SHP77 treated with DMSO at 0.1 percent for 48 hours (cell line): ENCODE measurements around the gene KCNT1.

Experiments used
- DNase-seq: peaks from one replicate; lab custom pipeline; 2025; lab: John Stamatoyannopoulos, UW

KCNT1 gene

DNA sequence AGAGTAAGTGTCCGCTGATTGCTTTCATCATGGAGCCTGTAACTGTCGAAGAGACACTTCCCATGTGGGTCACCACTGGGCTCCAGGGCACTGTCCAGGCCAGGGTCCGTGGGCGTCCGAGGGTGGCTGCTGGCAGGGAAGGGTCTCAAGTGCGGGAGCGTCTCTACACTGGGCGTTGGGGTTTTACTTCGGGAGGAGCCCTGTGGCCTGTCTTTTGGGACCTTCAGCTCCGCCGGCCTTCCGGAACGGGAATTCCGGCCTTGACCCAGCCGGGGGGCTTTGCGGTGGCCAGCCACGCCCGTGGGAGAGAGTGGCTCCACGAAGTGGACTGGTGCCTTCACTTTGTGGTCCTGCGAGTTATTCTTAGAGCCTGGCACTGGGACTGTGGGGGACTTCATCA, 119.1 kb downstream of the KCNT1 start:
- no peak for DNase-seq

DNA sequence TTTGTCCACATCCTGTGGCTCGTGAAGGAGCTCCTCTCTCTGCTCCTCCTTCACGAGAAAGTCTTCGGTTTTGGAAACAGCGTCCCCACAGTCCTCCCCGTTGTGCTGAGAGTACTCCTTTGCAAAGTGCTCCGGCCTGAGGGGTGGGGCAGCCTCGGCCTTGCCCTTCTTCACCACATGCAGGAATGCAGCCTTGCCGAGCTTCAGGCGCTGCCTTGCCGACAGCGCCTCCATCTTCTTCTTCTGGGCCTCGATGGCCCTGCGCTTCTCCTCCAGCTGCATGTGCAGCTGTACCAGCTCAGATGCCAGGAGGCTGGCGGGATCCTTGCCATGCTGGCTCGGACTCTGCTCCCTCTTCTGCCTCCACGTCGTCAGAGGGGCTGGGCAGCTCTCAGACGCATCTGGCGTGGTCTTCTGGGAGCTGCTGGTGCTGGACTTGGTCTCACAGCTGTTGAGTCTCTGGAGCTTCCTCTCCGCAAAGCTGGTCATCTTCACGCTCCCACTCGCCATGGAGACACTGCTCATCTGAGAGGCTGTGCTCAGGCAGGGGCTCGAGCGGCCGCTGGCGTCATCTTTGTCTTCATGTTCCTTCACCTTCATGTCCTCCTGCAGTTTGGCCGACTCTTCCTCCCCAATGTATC, 119.9 kb downstream of the KCNT1 start:
- no peak for DNase-seq

GRCh38 chr9:135822374-135822755, 120.4 kb downstream of the KCNT1 start:
- no peak for DNase-seq

DNA sequence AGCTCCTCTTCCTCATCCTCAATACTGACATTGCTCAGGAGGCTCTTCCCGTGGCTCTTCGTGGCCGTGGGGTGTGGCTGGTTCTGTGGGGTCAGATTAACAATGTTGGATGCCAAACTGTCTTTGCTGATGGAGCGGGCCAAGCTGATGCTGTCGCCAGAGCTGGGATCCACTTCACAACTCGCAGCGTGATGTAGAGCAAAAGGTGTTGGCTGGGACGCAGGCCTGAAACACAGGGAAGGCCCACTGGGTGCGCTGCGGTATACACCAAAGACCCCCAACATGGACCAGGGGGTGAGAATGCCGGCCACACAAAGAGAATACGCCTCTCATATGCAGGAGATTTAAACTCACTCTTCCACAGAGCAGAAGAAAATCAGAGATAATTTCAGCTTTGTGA, 121.1 kb downstream of the KCNT1 start:
- DNase-seq: no peak

- DNase-seq: no peak
These were observed 123.6 kb downstream of the KCNT1 start for GRCh38 chr9:135825435-135826187.

GRCh38 chr9:135826188-135826545, 124.2 kb downstream of the KCNT1 start:
- DNase-seq: no peak

- no peak for DNase-seq
These were observed 125.3 kb downstream of the KCNT1 start for GRCh38 chr9:135827301-135827700.

DNA sequence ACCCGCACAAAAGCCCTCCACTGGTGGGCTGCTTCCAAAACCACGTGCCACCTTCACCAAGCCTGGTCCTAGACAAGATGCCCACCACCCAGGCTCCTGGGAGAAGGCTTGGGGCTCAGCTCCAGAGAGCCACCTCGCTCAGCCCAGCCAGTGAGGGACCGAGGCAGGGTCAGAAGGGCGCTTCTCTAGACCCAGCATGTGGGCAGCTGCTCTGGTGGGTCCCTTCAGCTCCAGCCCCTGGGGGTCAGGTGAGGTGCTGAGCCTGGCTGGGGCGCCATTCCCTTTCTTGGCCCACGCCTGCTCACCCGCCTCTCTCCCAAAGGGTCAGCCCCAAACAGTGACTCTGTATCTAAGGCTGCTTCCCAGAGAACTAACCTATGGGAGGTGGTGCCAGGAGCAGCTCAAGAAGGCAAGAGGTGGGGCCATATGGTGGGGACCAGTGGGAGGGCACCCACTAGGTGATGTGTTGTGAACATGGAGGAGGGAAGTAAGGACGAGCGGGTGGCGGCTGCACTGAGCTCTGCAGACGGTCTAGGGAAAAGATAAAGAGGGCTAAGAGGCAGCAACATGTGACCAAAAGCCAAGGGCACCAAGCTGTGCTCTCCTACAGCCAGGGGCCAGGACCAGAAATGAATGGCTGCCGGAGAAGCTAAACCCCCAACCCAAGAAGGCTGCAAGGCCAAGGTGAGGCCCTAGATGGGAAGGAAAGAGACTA, 126.0 kb downstream of the KCNT1 start:
- DNase-seq: no peak

GRCh38 chr9:135828656-135829055, 126.7 kb downstream of the KCNT1 start:
- no peak for DNase-seq

- no peak for DNase-seq
These were observed 128.5 kb downstream of the KCNT1 start for GRCh38 chr9:135830496-135830895.

DNA sequence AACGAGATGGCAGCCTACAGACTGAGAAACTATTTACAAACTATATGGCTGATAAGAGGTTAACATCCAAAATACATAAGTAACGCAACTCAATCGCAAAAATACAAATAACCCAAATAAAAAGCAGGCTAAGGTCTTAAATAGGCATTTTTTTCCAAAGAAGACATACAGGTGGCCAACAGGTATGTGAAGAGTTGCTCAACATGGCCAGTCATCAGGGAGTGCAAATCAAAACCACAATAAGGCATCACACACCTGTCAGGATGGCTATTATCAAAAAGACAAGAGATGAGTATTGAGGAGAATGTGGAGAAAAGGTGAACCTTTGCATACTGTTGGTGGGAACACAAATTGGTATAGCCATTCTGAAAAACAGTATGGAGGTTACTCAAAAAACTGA, 131.9 kb downstream of the KCNT1 start:
- DNase-seq: no peak

GRCh38 chr9:135835131-135835530, 133.1 kb downstream of the KCNT1 start:
- DNase-seq: no peak

DNA sequence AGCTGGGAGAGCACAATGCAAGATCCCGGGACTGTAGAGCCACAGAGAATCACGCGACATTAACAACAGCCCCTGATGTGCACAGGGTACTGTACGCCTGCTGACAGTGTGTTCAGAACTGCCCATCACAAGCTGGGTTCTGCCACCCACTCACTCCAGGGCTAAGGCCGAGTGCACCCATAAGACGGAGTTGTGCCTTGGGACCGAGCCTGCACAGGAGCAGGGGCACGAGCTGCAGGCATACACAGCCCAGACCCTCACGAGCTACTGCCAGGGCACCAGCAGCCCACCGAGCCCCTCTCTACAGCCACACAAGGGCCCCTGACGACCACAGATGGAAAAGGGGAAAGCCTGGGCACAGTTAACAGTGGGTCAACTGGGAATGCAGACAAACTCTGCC, 137.5 kb downstream of the KCNT1 start:
- DNase-seq: no peak

DNA sequence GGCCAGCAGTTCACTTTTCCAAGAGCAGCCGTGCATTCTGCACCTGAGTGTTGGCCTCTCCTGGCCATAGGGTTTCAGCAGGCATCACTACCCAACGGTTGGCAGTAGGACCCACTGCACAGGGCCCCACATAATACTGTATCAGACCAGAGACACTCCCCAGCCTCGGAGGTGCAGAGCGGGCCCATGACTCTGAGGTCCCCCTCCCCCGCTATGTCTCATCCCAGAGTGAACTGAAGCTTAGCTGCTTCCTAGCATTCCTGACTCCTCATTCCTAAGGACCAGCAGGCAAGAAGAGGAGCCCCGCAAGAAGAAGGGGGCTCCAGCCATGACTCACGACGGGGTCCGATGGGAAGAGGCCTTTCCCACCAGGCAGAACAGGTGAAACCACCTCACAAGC, 138.1 kb downstream of the KCNT1 start:
- no peak for DNase-seq

- DNase-seq: no peak
These were observed 138.6 kb downstream of the KCNT1 start for GRCh38 chr9:135840539-135840938.
